GM06990 (cell line): Measurements from ENCODE around the gene NLGN4X.
A peak's percentile ranks its signal among the peaks of the same experiment; 100 is the strongest.

Experiments
- DNase-seq: peaks from one replicate; pipeline ENCODE4 v3.0.0-alpha.2; 2011; ENCODE audit not compliant: insufficient read length; ENCODE audit errors: extremely low read depth
- H3K27me3 ChIP-seq: replicated peaks from 2 replicates; pipeline ENCODE4 v1.6.0; 2011; ENCODE audit warnings: low read length; ENCODE audit not compliant: control insufficient read depth, insufficient read depth
- H3K36me3 ChIP-seq: 2 replicates; pipeline ENCODE4 v1.5.1; 2011; ENCODE audit warnings: low read length; ENCODE audit not compliant: control insufficient read depth, insufficient read depth
- H3K4me3 ChIP-seq: replicated peaks from 2 replicates; pipeline ENCODE4 v1.5.1; 2011; ENCODE audit warnings: low read depth, mild to moderate bottlenecking, control low read depth, low read length
- CTCF ChIP-seq: IDR thresholded peaks from 2 replicates; pipeline ENCODE4 v1.5.1; 2011; ENCODE audit warnings: low read length, control low read depth, mild to moderate bottlenecking, inconsistent platforms; ENCODE audit not compliant: insufficient read depth, poor library complexity, severe bottlenecking

NLGN4X gene

GRCh38 chrX:6129195-6129594, 99.5 kb downstream of the NLGN4X start:
- H3K4me3 ChIP-seq: no peak overlapping the region
- TF ChIP-seq CTCF: no peak
- no peaks in the 10 kb centered on the region for H3K36me3 ChIP-seq
- DNase-seq: no peak
- no peaks in the 10 kb centered on the region for H3K27me3 ChIP-seq

- DNase-seq: no peak
- H3K27me3 ChIP-seq: no peaks in the 10 kb centered on the region
- no peak for TF ChIP-seq CTCF
- H3K4me3 ChIP-seq: no peak overlapping the region
- no peaks in the 10 kb centered on the region for H3K36me3 ChIP-seq
Measured at GRCh38 chrX:6120329-6120728, 108.3 kb downstream of the NLGN4X start.

- no peaks in the 10 kb centered on the region for H3K27me3 ChIP-seq
- no peaks in the 10 kb centered on the region for H3K36me3 ChIP-seq
- no peak overlapping the region for H3K4me3 ChIP-seq
- no peak for TF ChIP-seq CTCF
- DNase-seq: no peak
Measured at GRCh38 chrX:6095469-6095868, 133.2 kb downstream of the NLGN4X start.

- H3K4me3 ChIP-seq: no peak overlapping the region
- TF ChIP-seq CTCF: no peak
- H3K36me3 ChIP-seq: no peaks in the 10 kb centered on the region
- H3K27me3 ChIP-seq: no peaks in the 10 kb centered on the region
- peak; percentile 12 for DNase-seq
Measured at GRCh38 chrX:6074532-6074931, 154.1 kb downstream of the NLGN4X start.

- no peaks in the 10 kb centered on the region for H3K27me3 ChIP-seq
- DNase-seq: no peak
- no peaks in the 10 kb centered on the region for H3K36me3 ChIP-seq
- no peak for TF ChIP-seq CTCF
- no peak overlapping the region for H3K4me3 ChIP-seq
Measured at GRCh38 chrX:6071731-6072130, 156.9 kb downstream of the NLGN4X start.

GRCh38 chrX:6067600-6067999, 161.1 kb downstream of the NLGN4X start:
- TF ChIP-seq CTCF: no peak
- Histone ChIP-seq H3K4me3 (no peak overlapping the region), H3K36me3 (no peaks in the 10 kb centered on the region), H3K27me3 (no peaks in the 10 kb centered on the region)
- DNase-seq: no peak
